ENCODE results near the gene PTPRN. TPM values are rescaled to one million over a fixed set of nuclear protein-coding genes. Genes with fewer than 3 reads are reported as not detected.

Gene PTPRN
- total RNA-seq, 1 experiment from 2014 or later: 0.30 TPM

GRCh38 chr2:219278655-219279150, 30.5 kb downstream of the PTPRN start:
- no TSS peak for BruUV-seq (replicated peaks)
- H3K27ac ChIP-seq (ENCODE audit: low read depth, low read length, poor library complexity, severe bottlenecking): peak overlapping the region; percentile 90

GRCh38 chr2:219277703-219278654, 31.2 kb downstream of the PTPRN start:
- H3K4me3 ChIP-seq (ENCODE audit: low read depth, low read length, poor library complexity, severe bottlenecking): no peak overlapping the region
- no peaks in the 10 kb centered on the region for H3K9me3 ChIP-seq (ENCODE audit: low read depth, low read length, poor library complexity, severe bottlenecking)
- TF ChIP-seq CTCF (conservative IDR thresholded peaks at IDR 0.05; ENCODE audit: low read depth, low read length) (peak; percentile 98), EZH2 (IDR thresholded peaks at IDR 0.05; ENCODE audit: borderline replicate concordance, low read depth, low read length, poor library complexity, severe bottlenecking) (no peak)
- no peaks in the 10 kb centered on the region for H3K36me3 ChIP-seq (ENCODE audit: insufficient read depth, low read length, poor library complexity, severe bottlenecking)
- intact Hi-C loops (cut with micrococcal nuclease; ENCODE audit: unreplicated experiment): loop anchor here (5.0 kb wide), 1 partner anchor 116 kb away; the partner anchor contains the start of gene NHEJ1
- no peaks in the 10 kb centered on the region for H3K27me3 ChIP-seq (replicated peaks; ENCODE audit: insufficient read depth, low read depth, low read length, poor library complexity)
- CTCF ChIA-PET: interaction anchor here (0.9 to 3.4 kb wide), 6 partner anchors 17 to 252 kb away, joined by 3 to 22 read pairs (median 6); partner anchors contain the start of genes DNPEP and TUBA4B
- H3K27ac ChIP-seq (ENCODE audit: low read depth, low read length, poor library complexity, severe bottlenecking): peak overlapping the region; percentile 90
- POLR2A ChIA-PET (ENCODE audit: low non-redundant PET): interaction anchor here (0.6 kb wide), 1 partner anchor 107 kb away, joined by 3 read pairs; no protein-coding TSS in a partner anchor
- no TSS peak for BruUV-seq (replicated peaks)
- peak; percentile 85 for DNase-seq (ENCODE audit: low spot score)
- H3K4me1 ChIP-seq (ENCODE audit: insufficient read depth, low read length, poor library complexity, severe bottlenecking): peaks cover 20% of the 10 kb centered on the region

More at GRCh38 chr2:219278655-219279150, 30.5 kb downstream of the PTPRN start:
- Histone ChIP-seq H3K4me1 (ENCODE audit: insufficient read depth, low read length, poor library complexity, severe bottlenecking) (peaks cover 20% of the 10 kb centered on the region), H3K36me3 (ENCODE audit: insufficient read depth, low read length, poor library complexity, severe bottlenecking) (no peaks in the 10 kb centered on the region), H3K27me3 (replicated peaks; ENCODE audit: insufficient read depth, low read depth, low read length, poor library complexity) (no peaks in the 10 kb centered on the region), H3K9me3 (ENCODE audit: low read depth, low read length, poor library complexity, severe bottlenecking) (no peaks in the 10 kb centered on the region), H3K4me3 (ENCODE audit: low read depth, low read length, poor library complexity, severe bottlenecking) (peak overlapping the region; percentile 58)
- DNase-seq (ENCODE audit: low spot score): no peak
- ChIA-PET CTCF (interaction anchor here (1.2 to 3.4 kb wide), 2 partner anchors 16 to 26 kb away, joined by 10 to 22 read pairs; partner anchors contain the start of gene TUBA4B), POLR2A (ENCODE audit: low non-redundant PET) (interaction anchor here (0.6 kb wide), 2 partner anchors 88 to 108 kb away, joined by 3 read pairs; no protein-coding TSS in a partner anchor)
- intact Hi-C loops (cut with micrococcal nuclease; ENCODE audit: unreplicated experiment): loop anchor here (5.0 kb wide), 1 partner anchor 116 kb away; the partner anchor contains the start of gene NHEJ1
- no peak for TF ChIP-seq CTCF (conservative IDR thresholded peaks at IDR 0.05; ENCODE audit: low read depth, low read length)
- TF ChIP-seq EZH2 (IDR thresholded peaks at IDR 0.05; ENCODE audit: borderline replicate concordance, low read depth, low read length, poor library complexity, severe bottlenecking): no peak

GRCh38 chr2:219274361-219274921, 34.8 kb downstream of the PTPRN start:
- H3K4me3 ChIP-seq (ENCODE audit: low read depth, low read length, poor library complexity, severe bottlenecking): no peak overlapping the region
- H3K9me3 ChIP-seq (ENCODE audit: low read depth, low read length, poor library complexity, severe bottlenecking): no peaks in the 10 kb centered on the region

More at GRCh38 chr2:219274361-219274921, 34.8 kb downstream of the PTPRN start:
- Histone ChIP-seq H3K36me3 (ENCODE audit: insufficient read depth, low read length, poor library complexity, severe bottlenecking) (no peaks in the 10 kb centered on the region), H3K27ac (ENCODE audit: low read depth, low read length, poor library complexity, severe bottlenecking) (no peak overlapping the region), H3K4me1 (ENCODE audit: insufficient read depth, low read length, poor library complexity, severe bottlenecking) (peaks cover 13% of the 10 kb centered on the region), H3K27me3 (replicated peaks; ENCODE audit: insufficient read depth, low read depth, low read length, poor library complexity) (no peaks in the 10 kb centered on the region)
- TF ChIP-seq EZH2 (IDR thresholded peaks at IDR 0.05; ENCODE audit: borderline replicate concordance, low read depth, low read length, poor library complexity, severe bottlenecking) (no peak), CTCF (conservative IDR thresholded peaks at IDR 0.05; ENCODE audit: low read depth, low read length) (no peak)
- POLR2A ChIA-PET (ENCODE audit: low non-redundant PET): no interaction called here
- CTCF ChIA-PET: no interaction called here
- BruUV-seq (replicated peaks): no TSS peak
- DNase-seq (ENCODE audit: low spot score): peak; percentile 35
- intact Hi-C loops (cut with micrococcal nuclease; ENCODE audit: unreplicated experiment): no loop called here
